ENCODE data around the gene CD22. TPM values are rescaled to one million over a fixed set of nuclear protein-coding genes. Genes with fewer than 3 reads are reported as not detected.

CD22 gene
- total and polyA plus RNA-seq, 2 of the 4 experiments (the other 2 are of a cell fraction): 0.18 to 0.22 TPM

DNA sequence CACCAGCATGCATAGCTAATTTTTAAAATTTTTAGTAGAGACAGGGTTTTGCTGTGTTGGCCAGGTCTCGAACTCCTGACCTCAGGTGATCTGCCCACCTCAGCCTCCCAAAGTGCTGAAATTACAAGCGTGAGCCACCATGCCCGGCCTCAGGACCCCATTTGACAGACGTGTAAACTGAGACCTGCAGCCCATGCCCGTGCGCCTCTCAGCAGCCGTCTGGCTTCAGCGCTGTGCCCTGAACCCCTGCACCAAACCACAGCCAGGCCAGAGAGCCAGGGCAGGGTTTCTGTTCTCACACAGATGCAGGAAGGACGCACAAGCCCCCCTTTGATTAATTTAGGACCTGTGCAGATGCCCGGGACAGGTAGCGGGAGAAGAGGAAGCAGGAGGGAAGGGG, 11.4 kb downstream of the CD22 start:
- Histone ChIP-seq H3K4me3 (ENCODE audit: insufficient read depth, low read depth, low read length) (no peak overlapping the region), H3K27ac (ENCODE audit: insufficient read depth, low read length) (no peak overlapping the region), H4K91ac (ENCODE audit: insufficient read depth, low read depth, low read length) (no peak overlapping the region), H2BK5ac (ENCODE audit: low read depth, low read length, poor library complexity, severe bottlenecking) (no peak overlapping the region), H3K27me3 (ENCODE audit: control insufficient read depth, insufficient read depth, low read length) (no peaks in the 10 kb centered on the region; the same call in 1 of the 2 replicates), H2BK15ac (ENCODE audit: low read depth, low read length) (no peak overlapping the region), H3K56ac (ENCODE audit: extremely low read depth, insufficient read depth, low read length) (no peak overlapping the region), H3K23ac (ENCODE audit: low read depth, low read length) (no peak overlapping the region), H3K9ac (ENCODE audit: low read depth, low read length) (no peak overlapping the region), H3K4me2 (ENCODE audit: low read depth, low read length) (no peak overlapping the region), H3K14ac (replicated peaks; ENCODE audit: low read depth, low read length) (no peak overlapping the region), H3K4me1 (ENCODE audit: control insufficient read depth, insufficient read depth, low read length) (no peaks in the 10 kb centered on the region), H3K4ac (ENCODE audit: low read depth, low read length) (no peak overlapping the region), H2AK5ac (ENCODE audit: low read depth, low read length) (no peak overlapping the region), H3K36me3 (ENCODE audit: control insufficient read depth, insufficient read depth, low read length) (no peaks in the 10 kb centered on the region), H2BK120ac (ENCODE audit: low read depth, low read length) (no peak overlapping the region), H3K79me1 (ENCODE audit: low read depth in 1 of 2, low read length in 2 of 2) (no peaks in the 10 kb centered on the region), H3K9me3 (ENCODE audit: control insufficient read depth, insufficient read depth, low read length) (no peaks in the 10 kb centered on the region), H4K8ac (ENCODE audit: low read depth in 2 of 2, low read length in 2 of 2) (no peak overlapping the region), H4K20me1 (ENCODE audit: insufficient read depth, low read length) (no peaks in the 10 kb centered on the region), H2AK9ac (replicated peaks; ENCODE audit: low read depth, low read length, poor library complexity) (no peak overlapping the region), H3K18ac (ENCODE audit: low read depth, low read length) (no peak overlapping the region), H4K5ac (ENCODE audit: low read depth, low read length) (no peak overlapping the region), H2AFZ (replicated peaks; ENCODE audit: low read length, poor library complexity) (no peak overlapping the region), H3K9me1 (ENCODE audit: insufficient read depth, low read length) (no peaks in the 10 kb centered on the region), H2BK20ac (ENCODE audit: low read depth, low read length) (no peak overlapping the region)
- intact Hi-C loops (cut with micrococcal nuclease): no loop called here
- DNase-seq (no peak), ATAC-seq (ENCODE audit: low read depth) (no peak)
- ChIA-PET CTCF (no interaction called here), POLR2A (ENCODE audit: unreplicated experiment) (no interaction called here)
- dilution Hi-C loops (cut with HindIII; ENCODE audit: low sequenced_read_pairs, unreplicated experiment): no loop called here
- no TSS peak for BruUV-seq (replicated peaks)
- TF ChIP-seq MXI1 (IDR thresholded peaks at IDR 0.05; ENCODE audit: borderline replicate concordance, low read depth, low read length) (no peak), USF2 (IDR thresholded peaks at IDR 0.05; ENCODE audit: low read depth, low read length) (no peak), FOS (IDR thresholded peaks at IDR 0.05; ENCODE audit: low read depth, low read length) (no peak), POLR2A (IDR thresholded peaks at IDR 0.05; ENCODE audit: low read depth, low read length) (no peak), NFE2L2 (IDR thresholded peaks at IDR 0.05; ENCODE audit: low read depth, low read length) (no peak), CTCF (conservative IDR thresholded peaks at IDR 0.05; ENCODE audit: low read depth, low read length) (no peak), ELK1 (IDR thresholded peaks at IDR 0.05; ENCODE audit: borderline replicate concordance, low read depth, low read length) (no peak), MAZ (IDR thresholded peaks at IDR 0.05; ENCODE audit: borderline replicate concordance, low read depth, low read length) (no peak), CHD1 (IDR thresholded peaks at IDR 0.05; ENCODE audit: low read depth, low read length) (no peak), RCOR1 (IDR thresholded peaks at IDR 0.05; ENCODE audit: insufficient replicate concordance, low read length) (no peak), RFX5 (IDR thresholded peaks at IDR 0.05; ENCODE audit: low read depth, low read length) (no peak), RAD21 (IDR thresholded peaks at IDR 0.05; ENCODE audit: low read length) (no peak), MAFK (IDR thresholded peaks at IDR 0.05; ENCODE audit: low read depth, low read length) (no peak), CEBPB (IDR thresholded peaks at IDR 0.05; ENCODE audit: low read depth, low read length) (no peak), BHLHE40 (IDR thresholded peaks at IDR 0.05; ENCODE audit: low read depth, low read length) (no peak), SMC3 (IDR thresholded peaks at IDR 0.05; ENCODE audit: low read depth, low read length) (no peak)
- in situ Hi-C loops (cut with MboI; ENCODE audit: low sequenced_read_pairs): loop anchor here (25.0 kb wide), 1 partner anchor 247 kb away; the partner anchor contains the start of gene PMIS2
- 71% methylated on average over 3 of the region's 11 CpGs; no CpG with 5 or more reads in 1 of the 2 experiments for WGBS, 2 experiments (ENCODE audit: extremely low coverage in 2 of 2, insufficient read length in 1 of 2)

Data from IMR-90 (cell line).